AG04449 (cell line): ENCODE results near the gene KCNJ2.

ENCODE experiments used
- CTCF ChIA-PET: fragments of 350-600 bp; formaldehyde crosslinking; extraction: SDS; loops from one replicate; lab custom pipeline; 2021; ENCODE audit warnings: antibody characterized with exemption; lab: Yijun Ruan, JAX
- POLR2A ChIA-PET: fragments of 400-600, 350-600 bp; formaldehyde crosslinking; extraction: SDS; loops from one replicate; lab custom pipeline; 2020; ENCODE audit warnings: antibody characterized with exemption, inconsistent platforms; lab: Yijun Ruan, JAX
- DNase-seq: peaks from one replicate; pipeline ENCODE4 v3.0.0-alpha.2; 2010; ENCODE audit warnings: low read depth, low spot score
- H3K4me3 ChIP-seq: 2 replicates; pipeline ENCODE4 v1.5.1; 2011; ENCODE audit warnings: low read depth, mild to moderate bottlenecking, control low read depth, low read length
- TF ChIP-seq, protein P1 (sequence below): IDR thresholded peaks from one replicate; pipeline ENCODE4 v1.5.1; 2011; ENCODE audit warnings: mild to moderate bottlenecking, moderate library complexity, low read length, control low read depth, inconsistent platforms; ENCODE audit not compliant: insufficient read depth; ENCODE audit errors: missing control alignments

KCNJ2 gene

DNA sequence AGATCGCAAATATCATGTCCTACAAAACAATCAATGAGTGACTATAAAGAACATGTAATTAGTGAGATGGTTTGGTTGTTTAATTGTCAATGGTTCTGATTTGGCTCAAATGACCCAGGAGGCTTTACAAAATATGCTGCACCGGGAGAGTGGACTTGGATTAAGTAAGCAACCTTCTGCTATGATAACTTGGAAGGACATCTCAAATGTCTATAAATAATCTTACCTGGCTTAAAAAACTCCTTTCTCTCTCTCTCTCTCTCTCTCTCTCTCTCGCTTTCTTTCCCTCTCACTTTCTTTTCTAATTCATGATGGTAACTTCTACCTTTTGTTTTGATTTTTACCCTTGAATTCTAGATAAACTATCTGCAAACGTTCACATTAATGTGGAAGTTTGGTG lies 14.2 kb downstream of the KCNJ2 start:
- CTCF ChIA-PET, result no interaction called here
- no peak overlapping the region for H3K4me3 ChIP-seq
- TF ChIP-seq, protein P1, sequence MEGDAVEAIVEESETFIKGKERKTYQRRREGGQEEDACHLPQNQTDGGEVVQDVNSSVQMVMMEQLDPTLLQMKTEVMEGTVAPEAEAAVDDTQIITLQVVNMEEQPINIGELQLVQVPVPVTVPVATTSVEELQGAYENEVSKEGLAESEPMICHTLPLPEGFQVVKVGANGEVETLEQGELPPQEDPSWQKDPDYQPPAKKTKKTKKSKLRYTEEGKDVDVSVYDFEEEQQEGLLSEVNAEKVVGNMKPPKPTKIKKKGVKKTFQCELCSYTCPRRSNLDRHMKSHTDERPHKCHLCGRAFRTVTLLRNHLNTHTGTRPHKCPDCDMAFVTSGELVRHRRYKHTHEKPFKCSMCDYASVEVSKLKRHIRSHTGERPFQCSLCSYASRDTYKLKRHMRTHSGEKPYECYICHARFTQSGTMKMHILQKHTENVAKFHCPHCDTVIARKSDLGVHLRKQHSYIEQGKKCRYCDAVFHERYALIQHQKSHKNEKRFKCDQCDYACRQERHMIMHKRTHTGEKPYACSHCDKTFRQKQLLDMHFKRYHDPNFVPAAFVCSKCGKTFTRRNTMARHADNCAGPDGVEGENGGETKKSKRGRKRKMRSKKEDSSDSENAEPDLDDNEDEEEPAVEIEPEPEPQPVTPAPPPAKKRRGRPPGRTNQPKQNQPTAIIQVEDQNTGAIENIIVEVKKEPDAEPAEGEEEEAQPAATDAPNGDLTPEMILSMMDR, result no peak
- POLR2A ChIA-PET, result no interaction called here
- no peak for DNase-seq

DNA sequence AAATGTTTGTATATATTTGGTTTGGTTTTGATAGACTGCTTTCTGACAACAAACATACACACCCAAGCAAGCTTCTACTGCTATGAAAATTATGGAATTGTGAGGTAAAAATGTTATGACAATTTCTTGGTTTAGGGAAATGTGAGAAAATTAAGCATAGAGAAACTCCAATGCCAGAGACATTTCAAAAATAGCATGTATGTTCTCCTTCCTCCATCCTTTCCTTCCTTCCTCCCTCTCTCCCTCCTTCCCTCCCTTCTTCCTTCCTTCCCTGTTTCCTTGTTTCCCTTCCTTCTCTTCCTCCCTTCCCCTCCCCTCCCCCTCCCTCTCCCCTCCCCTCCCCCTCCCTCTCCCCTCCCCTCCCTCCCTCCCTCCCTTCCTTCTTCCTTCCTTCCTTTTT lies 14.9 kb downstream of the KCNJ2 start:
- TF ChIP-seq, protein P1, result no peak
- ChIA-PET POLR2A (no interaction called here), CTCF (no interaction called here)
- no peak overlapping the region for H3K4me3 ChIP-seq
- DNase-seq, result no peak

DNA sequence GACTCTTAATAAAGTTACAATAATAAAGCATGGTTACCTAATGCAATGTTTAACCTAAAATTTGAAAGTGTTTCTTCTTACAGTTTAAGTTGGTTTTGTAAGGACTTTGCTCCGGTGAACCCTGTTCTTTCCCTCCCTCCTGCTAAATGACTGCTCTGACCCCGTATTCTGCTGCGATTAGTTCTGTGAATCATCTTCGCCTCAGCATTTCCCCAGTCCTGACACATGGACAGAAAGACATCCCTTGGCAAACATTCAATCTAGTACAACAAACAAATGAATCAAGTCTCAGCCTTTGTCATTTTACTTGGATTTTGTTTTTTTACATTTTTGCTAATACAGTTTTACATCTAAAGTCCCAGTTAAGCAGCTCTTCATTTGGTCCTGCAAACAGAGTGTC lies 15.4 kb downstream of the KCNJ2 start:
- POLR2A ChIA-PET, result no interaction called here
- TF ChIP-seq, protein P1, result no peak
- H3K4me3 ChIP-seq, result no peak overlapping the region
- no peak for DNase-seq
- CTCF ChIA-PET, result no interaction called here

- TF ChIP-seq, protein P1, result no peak
- H3K4me3 ChIP-seq, result no peak overlapping the region
- POLR2A ChIA-PET, result no interaction called here
- DNase-seq, result no peak
- CTCF ChIA-PET, result no interaction called here
Measured at GRCh38 chr17:70185285-70185684, 16.0 kb downstream of the KCNJ2 start.

DNA sequence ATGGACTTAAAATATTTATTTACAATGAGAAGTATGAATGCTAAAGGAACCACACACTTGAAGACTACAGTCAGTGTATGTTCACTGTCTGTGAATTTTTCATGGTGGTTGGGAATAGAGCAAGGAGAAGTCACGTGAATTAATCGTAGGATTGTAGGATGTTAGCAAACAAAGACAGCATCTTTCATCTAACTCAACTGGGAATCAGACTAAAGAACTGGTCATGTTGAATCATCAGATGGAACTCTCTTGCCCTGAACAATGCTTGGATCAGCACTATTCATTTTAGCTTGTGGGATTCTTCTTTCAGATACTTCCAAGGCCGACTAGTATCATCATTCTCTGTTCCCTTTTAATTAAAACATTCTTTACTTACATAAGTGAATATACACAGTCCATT lies 18.1 kb downstream of the KCNJ2 start:
- no peak overlapping the region for H3K4me3 ChIP-seq
- ChIA-PET POLR2A (no interaction called here), CTCF (no interaction called here)
- TF ChIP-seq, protein P1, result no peak
- no peak for DNase-seq

- no peak overlapping the region for H3K4me3 ChIP-seq
- TF ChIP-seq, protein P1, result no peak
- no peak for DNase-seq
- CTCF ChIA-PET, result no interaction called here
- POLR2A ChIA-PET, result no interaction called here
Measured at GRCh38 chr17:70190959-70191805, 21.9 kb downstream of the KCNJ2 start.
